IMR-90 (cell line): ENCODE measurements around the gene BCAS1. TPM values are rescaled to one million over a fixed set of nuclear protein-coding genes. Genes with fewer than 3 reads are reported as not detected.

ENCODE experiments used
- ATAC-seq: fragments of 200-7000 bp; cut with Tn5 transposase; 2 replicates; pipeline ENCODE4 v1.9.1; 2020; ENCODE audit warnings: low read depth, mild to moderate bottlenecking, moderate library complexity
- BruUV-seq: library from RNA; stranded (reverse); fragments of 400-500 nt; replicated peaks from 2 replicates; lab custom pipeline; 2021; lab: Mats Ljungman, UMichigan
- CTCF ChIA-PET: fragments of 300-600 bp; formaldehyde crosslinking; extraction: SDS; loops from one replicate; lab custom pipeline; 2021; ENCODE audit warnings: antibody characterized with exemption; lab: Yijun Ruan, JAX
- POLR2A ChIA-PET: fragments of 300-600 bp; sonication (Branson Sonifier 250); formaldehyde crosslinking; loops from one replicate; lab custom pipeline; 2022; ENCODE audit warnings: antibody characterized with exemption; ENCODE audit not compliant: unreplicated experiment; lab: Charles Lee
- DNase-seq: peaks from one replicate; pipeline ENCODE4 v3.0.0; 2013
- H2AFZ ChIP-seq: replicated peaks from 2 replicates; pipeline ENCODE3; 2013; ENCODE audit warnings: low read length, mild to moderate bottlenecking; ENCODE audit not compliant: poor library complexity
- H2AK5ac ChIP-seq: 2 replicates; pipeline ENCODE4 v1.6.1; 2013; ENCODE audit warnings: low read depth, low read length, inconsistent platforms
- H2AK9ac ChIP-seq: replicated peaks from 2 replicates; pipeline ENCODE3; 2013; ENCODE audit warnings: mild to moderate bottlenecking, low read depth, low read length, moderate library complexity; ENCODE audit not compliant: poor library complexity
- H2BK120ac ChIP-seq: 2 replicates; pipeline ENCODE4 v1.6.1; 2013; ENCODE audit warnings: low read depth, low read length, inconsistent platforms
- H2BK15ac ChIP-seq: 3 replicates; pipeline ENCODE4 v1.6.1; 2013; ENCODE audit warnings: low read depth, low read length, inconsistent platforms
- H2BK20ac ChIP-seq: 2 replicates; pipeline ENCODE4 v1.6.1; 2013; ENCODE audit warnings: low read depth, mild to moderate bottlenecking, inconsistent platforms, low read length, moderate library complexity
- H2BK5ac ChIP-seq: 2 replicates; pipeline ENCODE4 v1.6.1; 2013; ENCODE audit warnings: mild to moderate bottlenecking, low read depth, low read length, inconsistent platforms; ENCODE audit not compliant: poor library complexity, severe bottlenecking
- H3K14ac ChIP-seq: replicated peaks from 2 replicates; pipeline ENCODE4 v1.6.1; 2013; ENCODE audit warnings: low read depth, low read length, inconsistent platforms
- H3K18ac ChIP-seq: 2 replicates; pipeline ENCODE4 v1.6.1; 2013; ENCODE audit warnings: low read depth, low read length, control low read depth
- H3K23ac ChIP-seq: 2 replicates; pipeline ENCODE4 v1.6.1; 2013; ENCODE audit warnings: low read depth, low read length, inconsistent platforms
- H3K27ac ChIP-seq: 2 replicates; pipeline ENCODE4 v1.5.1; 2013; ENCODE audit warnings: mild to moderate bottlenecking, control low read depth, low read length; ENCODE audit not compliant: insufficient read depth
- H3K27me3 ChIP-seq: 2 replicates; pipeline ENCODE4 v1.6.1; 2013; ENCODE audit warnings: low read length; ENCODE audit not compliant: control insufficient read depth, insufficient read depth
- H3K36me3 ChIP-seq: 2 replicates; pipeline ENCODE4 v1.6.1; 2013; ENCODE audit warnings: low read length, mixed read lengths; ENCODE audit not compliant: control insufficient read depth, insufficient read depth
- H3K4ac ChIP-seq: 2 replicates; pipeline ENCODE4 v1.6.1; 2013; ENCODE audit warnings: low read depth, low read length, inconsistent platforms
- H3K4me1 ChIP-seq: 2 replicates; pipeline ENCODE4 v1.6.1; 2013; ENCODE audit warnings: low read length, mixed read lengths; ENCODE audit not compliant: control insufficient read depth, insufficient read depth
- H3K4me2 ChIP-seq: 2 replicates; pipeline ENCODE4 v1.6.1; 2013; ENCODE audit warnings: low read depth, mild to moderate bottlenecking, control low read depth, low read length, moderate library complexity
- H3K4me3 ChIP-seq: 2 replicates; pipeline ENCODE4 v1.5.1; 2013; ENCODE audit warnings: low read depth, mild to moderate bottlenecking, control low read depth, low read length, moderate library complexity; ENCODE audit not compliant: insufficient read depth
- H3K56ac ChIP-seq: 2 replicates; pipeline ENCODE4 v1.6.1; 2013; ENCODE audit warnings: low read length, inconsistent platforms; ENCODE audit not compliant: insufficient read depth; ENCODE audit errors: extremely low read depth
- H3K79me1 ChIP-seq, 2 experiments: 2 replicates each; pipeline ENCODE4 v1.6.1; 2013; ENCODE audit warnings: low read length in 2 of 2, inconsistent platforms in 1 of 2, low read depth in 1 of 2
- H3K9ac ChIP-seq: 2 replicates; pipeline ENCODE4 v1.6.1; 2013; ENCODE audit warnings: low read depth, low read length, control low read depth
- H3K9me1 ChIP-seq: 2 replicates; pipeline ENCODE4 v1.6.1; 2013; ENCODE audit warnings: low read length, inconsistent platforms; ENCODE audit not compliant: insufficient read depth
- H3K9me3 ChIP-seq: 2 replicates; pipeline ENCODE4 v1.6.1; 2013; ENCODE audit warnings: low read length; ENCODE audit not compliant: control insufficient read depth, insufficient read depth
- H4K20me1 ChIP-seq: 2 replicates; pipeline ENCODE4 v1.6.1; 2013; ENCODE audit warnings: low read length, inconsistent platforms; ENCODE audit not compliant: insufficient read depth
- H4K5ac ChIP-seq: 2 replicates; pipeline ENCODE4 v1.6.1; 2013; ENCODE audit warnings: mild to moderate bottlenecking, low read depth, low read length, control low read depth
- H4K8ac ChIP-seq, 2 experiments: 2 replicates each; pipeline ENCODE4 v1.6.1; 2013; ENCODE audit warnings: low read depth in 2 of 2, low read length in 2 of 2, control low read depth in 1 of 2, inconsistent platforms in 1 of 2
- H4K91ac ChIP-seq: 2 replicates; pipeline ENCODE4 v1.6.1; 2013; ENCODE audit warnings: low read depth, low read length, inconsistent platforms; ENCODE audit not compliant: insufficient read depth
- BHLHE40 ChIP-seq: fragments of 150-350 bp; IDR thresholded peaks from 2 replicates; pipeline ENCODE4 v1.6.1; 2016; ENCODE audit warnings: mild to moderate bottlenecking, low read depth, low read length
- CEBPB ChIP-seq: IDR thresholded peaks from 2 replicates; pipeline ENCODE4 v1.6.1; 2012; ENCODE audit warnings: low read depth, low read length, improper control_type of control experiment
- CHD1 ChIP-seq: IDR thresholded peaks from 2 replicates; pipeline ENCODE4 v1.6.1; 2012; ENCODE audit warnings: low read depth, low read length, improper control_type of control experiment
- CTCF ChIP-seq: conservative IDR thresholded peaks from 2 replicates; pipeline ENCODE4 v1.5.1; 2012; ENCODE audit warnings: mild to moderate bottlenecking, low read depth, low read length, improper control_type of control experiment
- ELK1 ChIP-seq: fragments of 150-350 bp; IDR thresholded peaks from 2 replicates; pipeline ENCODE4 v1.6.1; 2016; ENCODE audit warnings: low read depth, mild to moderate bottlenecking, low read length, moderate library complexity, borderline replicate concordance
- FOS ChIP-seq: fragments of 150-350 bp; IDR thresholded peaks from 2 replicates; pipeline ENCODE4 v1.6.1; 2016; ENCODE audit warnings: low read depth, low read length
- MAFK ChIP-seq: IDR thresholded peaks from 2 replicates; pipeline ENCODE4 v1.6.1; 2012; ENCODE audit warnings: low read depth, low read length, improper control_type of control experiment
- MAZ ChIP-seq: IDR thresholded peaks from 2 replicates; pipeline ENCODE4 v1.6.1; 2012; ENCODE audit warnings: low read depth, mild to moderate bottlenecking, low read length, improper control_type of control experiment, moderate library complexity, borderline replicate concordance
- MXI1 ChIP-seq: IDR thresholded peaks from 2 replicates; pipeline ENCODE4 v1.6.1; 2012; ENCODE audit warnings: low read depth, mild to moderate bottlenecking, low read length, moderate library complexity, borderline replicate concordance
- NFE2L2 ChIP-seq: fragments of 150-350 bp; IDR thresholded peaks from 2 replicates; pipeline ENCODE4 v1.6.1; 2016; ENCODE audit warnings: low read depth, mild to moderate bottlenecking, low read length
- POLR2A ChIP-seq: IDR thresholded peaks from 2 replicates; pipeline ENCODE4 v1.6.1; 2012; ENCODE audit warnings: mild to moderate bottlenecking, low read depth, low read length
- RAD21 ChIP-seq: IDR thresholded peaks from 2 replicates; pipeline ENCODE4 v1.6.1; 2012; ENCODE audit warnings: low read length, improper control_type of control experiment
- RCOR1 ChIP-seq: IDR thresholded peaks from 2 replicates; pipeline ENCODE4 v1.6.1; 2012; ENCODE audit warnings: mild to moderate bottlenecking, low read length, improper control_type of control experiment; ENCODE audit not compliant: insufficient replicate concordance
- RFX5 ChIP-seq: IDR thresholded peaks from 2 replicates; pipeline ENCODE4 v1.8.0; 2012; ENCODE audit warnings: low read depth, mild to moderate bottlenecking, low read length, moderate library complexity
- SMC3 ChIP-seq: fragments of 150-350 bp; IDR thresholded peaks from 2 replicates; pipeline ENCODE4 v1.6.1; 2016; ENCODE audit warnings: low read depth, mild to moderate bottlenecking, antibody characterized with exemption, low read length, moderate library complexity
- USF2 ChIP-seq: fragments of 150-350 bp; IDR thresholded peaks from 2 replicates; pipeline ENCODE4 v1.6.1; 2017; ENCODE audit warnings: mild to moderate bottlenecking, antibody characterized with exemption, low read length, low read depth
- WGBS, 2 experiments: methylation state at CpG; one replicate each; pipeline versions ENCODE4 v1.1.5 to v1.1.7; 2013; ENCODE audit warnings: missing lambda C conversion rate in 2 of 2; ENCODE audit not compliant: insufficient read length in 1 of 2; ENCODE audit errors: extremely low coverage in 2 of 2; 5-methylcytosine and 5-hydroxymethylcytosine counted together
- dilution Hi-C: fragments of 300-500 bp; cut with HindIII; formaldehyde crosslinking; loops from one replicate; pipeline ENCODE4 v1.14.3; 2018; ENCODE audit warnings: low sequenced_read_pairs; ENCODE audit not compliant: unreplicated experiment
- in situ Hi-C: fragments of 300-500 bp; cut with MboI; formaldehyde crosslinking; loops from 3 replicates; pipeline ENCODE4 v1.14.3; 2019; ENCODE audit warnings: low sequenced_read_pairs, inconsistent platforms, mixed read lengths
- intact Hi-C: fragments of 100-400 bp; cut with micrococcal nuclease; formaldehyde crosslinking; loops from 2 replicates; pipeline ENCODE4 v1.10.0; 2022
- polyA plus RNA-seq, 3 experiments: library from polyadenylated mRNA; depleted of rRNA; stranded (reverse); fragments of >200 nt; gene quantifications; 2 replicates each; pipeline ENCODE4 v1.2.3, GENCODE V29; 2012; ENCODE audit warnings: low replicate concordance in 1 of 3
- total RNA-seq: library from RNA; depleted of rRNA; stranded (reverse); fragments of >200 nt; gene quantifications from 2 replicates; pipeline ENCODE4 v1.2.3, GENCODE V29; 2012

The BCAS1 gene
- total and polyA plus RNA-seq, 2 of the 4 experiments (the other 2 are of a cell fraction), result under 0.01 TPM; not detected in 1

GRCh38 chr20:54029176-54029575 is 41.2 kb downstream of the BCAS1 start:
- intact Hi-C loops (no loop called here), dilution Hi-C loops (no loop called here), in situ Hi-C loops (no loop called here)
- Histone ChIP-seq H2AK9ac (no peak overlapping the region), H2BK5ac (no peak overlapping the region), H3K79me1 (no peaks in the 10 kb centered on the region), H3K36me3 (no peaks in the 10 kb centered on the region), H3K23ac (no peak overlapping the region), H2AFZ (no peak overlapping the region), H4K20me1 (no peaks in the 10 kb centered on the region), H2BK15ac (no peak overlapping the region), H3K9me1 (no peaks in the 10 kb centered on the region), H2AK5ac (no peak overlapping the region), H3K4me3 (no peak overlapping the region), H3K27ac (no peak overlapping the region), H3K14ac (no peak overlapping the region), H3K56ac (no peak overlapping the region), H3K4me1 (no peaks in the 10 kb centered on the region), H3K4ac (no peak overlapping the region), H4K8ac (no peak overlapping the region), H2BK120ac (no peak overlapping the region), H3K18ac (no peak overlapping the region), H4K5ac (no peak overlapping the region), H3K27me3 (peaks cover 3% of the 10 kb centered on the region), H2BK20ac (no peak overlapping the region), H3K9me3 (no peaks in the 10 kb centered on the region), H4K91ac (no peak overlapping the region), H3K4me2 (no peak overlapping the region), H3K9ac (no peak overlapping the region)
- no peak for TF ChIP-seq FOS
- no peak for TF ChIP-seq CHD1
- TF ChIP-seq SMC3, result no peak
- TF ChIP-seq RFX5, result no peak
- no peak for TF ChIP-seq RCOR1
- no peak for TF ChIP-seq MAFK
- no peak for TF ChIP-seq RAD21
- no peak for TF ChIP-seq CEBPB
- TF ChIP-seq NFE2L2, result no peak
- no peak for TF ChIP-seq CTCF
- TF ChIP-seq BHLHE40, result no peak
- no peak for TF ChIP-seq MXI1
- no peak for TF ChIP-seq MAZ
- TF ChIP-seq ELK1, result no peak
- no peak for TF ChIP-seq USF2
- TF ChIP-seq POLR2A, result no peak
- no peak for DNase-seq
- ChIA-PET CTCF (no interaction called here), POLR2A (no interaction called here)
- no peak for ATAC-seq
- BruUV-seq, result no TSS peak
- no CpG with 5 or more reads among the region's 5 CpGs for WGBS, 2 experiments
